Measurements from ENCODE around the gene MAPRE3.

DNA sequence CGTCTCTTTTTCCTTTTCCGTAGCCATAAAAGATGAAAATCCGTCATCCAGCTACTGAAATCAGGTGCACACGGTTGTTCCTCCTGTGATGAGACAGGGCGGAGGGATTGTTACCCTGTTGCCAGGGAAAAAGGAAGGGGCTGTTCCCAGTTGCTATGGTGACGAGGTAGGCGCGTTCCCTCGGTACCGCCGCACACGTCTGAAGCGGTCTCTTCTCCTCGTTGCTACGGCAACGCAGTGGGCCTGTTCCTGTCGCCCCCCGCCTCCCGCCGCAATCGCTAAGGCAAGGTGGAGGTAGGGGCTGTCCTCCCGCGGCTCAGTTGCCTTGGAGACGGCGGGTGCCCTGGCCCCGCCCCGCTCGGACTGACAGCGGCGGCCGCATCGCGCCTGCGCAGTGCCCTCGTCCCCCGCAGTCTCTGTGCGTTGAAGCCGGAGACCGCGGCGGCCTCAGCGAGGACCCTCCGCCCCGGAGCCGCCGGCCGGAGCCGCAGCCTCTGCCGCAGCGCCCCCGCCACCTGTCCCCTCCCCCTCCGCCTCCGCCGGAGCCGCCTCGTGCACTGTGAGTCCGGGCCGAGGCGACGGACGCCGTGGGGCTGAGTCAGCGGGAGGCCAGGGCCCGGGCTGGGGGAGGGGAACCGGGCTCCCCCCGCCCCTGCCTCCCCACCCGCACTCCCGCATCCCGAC lies at the start of gene MAPRE3:
- TF ChIP-seq, protein P1, sequence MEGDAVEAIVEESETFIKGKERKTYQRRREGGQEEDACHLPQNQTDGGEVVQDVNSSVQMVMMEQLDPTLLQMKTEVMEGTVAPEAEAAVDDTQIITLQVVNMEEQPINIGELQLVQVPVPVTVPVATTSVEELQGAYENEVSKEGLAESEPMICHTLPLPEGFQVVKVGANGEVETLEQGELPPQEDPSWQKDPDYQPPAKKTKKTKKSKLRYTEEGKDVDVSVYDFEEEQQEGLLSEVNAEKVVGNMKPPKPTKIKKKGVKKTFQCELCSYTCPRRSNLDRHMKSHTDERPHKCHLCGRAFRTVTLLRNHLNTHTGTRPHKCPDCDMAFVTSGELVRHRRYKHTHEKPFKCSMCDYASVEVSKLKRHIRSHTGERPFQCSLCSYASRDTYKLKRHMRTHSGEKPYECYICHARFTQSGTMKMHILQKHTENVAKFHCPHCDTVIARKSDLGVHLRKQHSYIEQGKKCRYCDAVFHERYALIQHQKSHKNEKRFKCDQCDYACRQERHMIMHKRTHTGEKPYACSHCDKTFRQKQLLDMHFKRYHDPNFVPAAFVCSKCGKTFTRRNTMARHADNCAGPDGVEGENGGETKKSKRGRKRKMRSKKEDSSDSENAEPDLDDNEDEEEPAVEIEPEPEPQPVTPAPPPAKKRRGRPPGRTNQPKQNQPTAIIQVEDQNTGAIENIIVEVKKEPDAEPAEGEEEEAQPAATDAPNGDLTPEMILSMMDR (IDR thresholded peaks at IDR 0.05), result no peak
- no peak for TF ChIP-seq POLR2A (IDR thresholded peaks at IDR 0.05)

Data from Peyer's patch (tissue), 4 donors.